NCI-H1417 (cell line): ENCODE measurements around the gene STRC.
"Not testable (repeated sequence)": the region's sequence is repeated elsewhere in the genome, so short reads cannot be mapped to it uniquely, and the experiment has no call there.

Experiments
- DNase-seq, 3 experiments: peaks; one replicate each; lab custom pipeline; 2025; lab: John Stamatoyannopoulos, UW

The STRC gene

GRCh38 chr15:43563793-43564192 lies 54.8 kb downstream of the STRC start:
- DNase-seq: not testable (repeated sequence)

GRCh38 chr15:43562753-43563152 lies 55.8 kb downstream of the STRC start:
- not testable (repeated sequence) for DNase-seq

GRCh38 chr15:43552986-43553385 lies 65.6 kb downstream of the STRC start:
- DNase-seq: no peak

- DNase-seq: no peak
Measured at GRCh38 chr15:43552256-43552655, 66.3 kb downstream of the STRC start.

- no peak for DNase-seq
Measured at GRCh38 chr15:43550527-43551363, 67.9 kb downstream of the STRC start.
